ENCODE measurements around the gene ZNF891.
A peak's percentile ranks its signal among the peaks of the same experiment; 100 is the strongest.

ZNF891 gene

GRCh38 chr12:133080026-133080367 lies 50.1 kb downstream of the ZNF891 start (continued):
- TF ChIP-seq PATZ1 (tag by site-specific recombination; IDR thresholded peaks at IDR 0.05): no peak
- peak; percentile 65 for TF ChIP-seq GLIS2 (tag by site-specific recombination; IDR thresholded peaks at IDR 0.05)
- TF ChIP-seq ZNF146 (tag by site-specific recombination; IDR thresholded peaks at IDR 0.05): no peak
- no peak for TF ChIP-seq ZNF292 (tag by site-specific recombination; IDR thresholded peaks at IDR 0.05; ENCODE audit: borderline replicate concordance, low read depth)
- TF ChIP-seq ZNF654 (tag by site-specific recombination; IDR thresholded peaks at IDR 0.05; ENCODE audit: low read depth): no peak
- TF ChIP-seq ZNF560 (tag by site-specific recombination; IDR thresholded peaks at IDR 0.05; ENCODE audit: borderline replicate concordance): no peak
- TF ChIP-seq ZBTB7A (tag by site-specific recombination; IDR thresholded peaks at IDR 0.05; ENCODE audit: low read depth): no peak
- no peak for TF ChIP-seq BCL6B (tag by site-specific recombination; IDR thresholded peaks at IDR 0.05)
- peak; percentile 74; the same call in 1 of the 2 replicates for TF ChIP-seq ZNF639 (tag by site-specific recombination; IDR thresholded peaks at IDR 0.05)
- TF ChIP-seq ZNF112 (tag by site-specific recombination; IDR thresholded peaks at IDR 0.05): no peak
- peak; percentile 13 for TF ChIP-seq SETDB1 (IDR thresholded peaks at IDR 0.05; ENCODE audit: insufficient read length, low read length)
- TF ChIP-seq ZFP69B (tag by site-specific recombination; IDR thresholded peaks at IDR 0.05): no peak
- TF ChIP-seq ZNF114 (tag by site-specific recombination; IDR thresholded peaks at IDR 0.05): no peak
- no peak for TF ChIP-seq EGR2 (tag by site-specific recombination; IDR thresholded peaks at IDR 0.05; ENCODE audit: low read depth)
- TF ChIP-seq ZNF624 (tag by site-specific recombination; IDR thresholded peaks at IDR 0.05): no peak
- no peak for TF ChIP-seq ZNF132 (tag by site-specific recombination; IDR thresholded peaks at IDR 0.05; ENCODE audit: borderline replicate concordance)
- TF ChIP-seq HOXA7 (CRISPR knock-in tag; IDR thresholded peaks at IDR 0.05; ENCODE audit: borderline replicate concordance): no peak
- no peak for TF ChIP-seq ZNF266 (tag by site-specific recombination; IDR thresholded peaks at IDR 0.05; ENCODE audit: low read depth)
- TF ChIP-seq ZNF223 (tag by site-specific recombination; IDR thresholded peaks at IDR 0.05): no peak
- TF ChIP-seq ZNF174 (tag by site-specific recombination; IDR thresholded peaks at IDR 0.05): no peak
- peak; percentile 83 for TF ChIP-seq KLF1 (tag by site-specific recombination; IDR thresholded peaks at IDR 0.05)
- no peak for TF ChIP-seq TSHZ1 (tag by site-specific recombination; IDR thresholded peaks at IDR 0.05; ENCODE audit: borderline replicate concordance)
- no peak for TF ChIP-seq ZNF585B (tag by site-specific recombination; IDR thresholded peaks at IDR 0.05)
- TF ChIP-seq RBAK (tag by site-specific recombination; IDR thresholded peaks at IDR 0.05): no peak
- TF ChIP-seq MZF1 (tag by site-specific recombination; IDR thresholded peaks at IDR 0.05; ENCODE audit: borderline replicate concordance): no peak
- TF ChIP-seq TRIM28 (IDR thresholded peaks at IDR 0.05; ENCODE audit: borderline replicate concordance, low read length): no peak
- no peak for TF ChIP-seq ZBTB44 (tag by site-specific recombination; IDR thresholded peaks at IDR 0.05)
- TF ChIP-seq ZNF837 (tag by site-specific recombination; IDR thresholded peaks at IDR 0.05): no peak
- TF ChIP-seq ZBTB11 (tag by site-specific recombination; conservative IDR thresholded peaks at IDR 0.05; ENCODE audit: low read depth): peak; percentile 97

Measured in HEK293 (cell line).